ENCODE results near the gene TP73. TPM values are rescaled to one million over a fixed set of nuclear protein-coding genes. Genes with fewer than 3 reads are reported as not detected.
A peak's percentile ranks its signal among the peaks of the same experiment; 100 is the strongest.

Gene TP73
- total RNA-seq, 2 donors from 2014 or later, result 0.06 TPM; not detected in 1

- peak in 1 of 2 donors; percentile 5 for ATAC-seq
- no peak for DNase-seq
- intact Hi-C loops (cut with DNase I), result no loop called here
These were observed 110.5 kb downstream of the TP73 start for GRCh38 chr1:3762873-3763228.

GRCh38 chr1:3763351-3764125, 111.2 kb downstream of the TP73 start:
- intact Hi-C loops (cut with DNase I), result no loop called here
- DNase-seq (no peak), ATAC-seq (no peak)

- intact Hi-C loops (cut with DNase I), result no loop called here
- no peak for ATAC-seq
- DNase-seq, result no peak
These were observed 115.1 kb downstream of the TP73 start for GRCh38 chr1:3767328-3767925.

DNA sequence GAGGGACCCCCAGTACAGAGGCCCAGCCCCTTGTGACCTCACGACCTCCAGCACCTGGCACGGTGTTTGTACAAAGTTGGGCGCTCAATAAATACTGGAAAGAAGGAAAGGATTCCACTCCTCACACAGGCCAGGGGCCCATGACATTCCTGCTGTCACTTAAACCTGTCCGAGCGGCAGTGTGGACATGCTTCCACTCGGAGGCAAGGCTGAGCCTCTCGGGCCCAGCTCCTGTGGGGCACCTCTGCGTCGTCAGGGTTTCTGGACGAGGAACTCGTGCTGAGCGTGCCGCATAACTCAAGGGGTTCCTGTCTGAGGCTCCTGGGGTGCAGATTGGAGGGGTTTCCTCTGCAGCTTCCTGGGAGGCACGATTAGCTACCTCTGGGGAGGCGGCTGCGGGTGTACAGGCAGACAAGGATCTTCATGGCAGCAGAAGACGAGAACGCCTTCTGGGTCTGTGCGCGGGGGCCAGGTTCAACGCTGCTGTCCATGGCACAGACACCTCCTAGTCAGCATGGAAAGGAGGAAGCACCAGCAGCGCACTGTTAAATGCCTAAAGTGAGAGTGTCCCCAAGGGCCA, 116.6 kb downstream of the TP73 start:
- ATAC-seq (no peak), DNase-seq (no peak)
- intact Hi-C loops (cut with DNase I), result no loop called here

GRCh38 chr1:3770047-3770765, 117.9 kb downstream of the TP73 start:
- DNase-seq, result no peak
- intact Hi-C loops (cut with DNase I), result no loop called here
- no peak for ATAC-seq

DNA sequence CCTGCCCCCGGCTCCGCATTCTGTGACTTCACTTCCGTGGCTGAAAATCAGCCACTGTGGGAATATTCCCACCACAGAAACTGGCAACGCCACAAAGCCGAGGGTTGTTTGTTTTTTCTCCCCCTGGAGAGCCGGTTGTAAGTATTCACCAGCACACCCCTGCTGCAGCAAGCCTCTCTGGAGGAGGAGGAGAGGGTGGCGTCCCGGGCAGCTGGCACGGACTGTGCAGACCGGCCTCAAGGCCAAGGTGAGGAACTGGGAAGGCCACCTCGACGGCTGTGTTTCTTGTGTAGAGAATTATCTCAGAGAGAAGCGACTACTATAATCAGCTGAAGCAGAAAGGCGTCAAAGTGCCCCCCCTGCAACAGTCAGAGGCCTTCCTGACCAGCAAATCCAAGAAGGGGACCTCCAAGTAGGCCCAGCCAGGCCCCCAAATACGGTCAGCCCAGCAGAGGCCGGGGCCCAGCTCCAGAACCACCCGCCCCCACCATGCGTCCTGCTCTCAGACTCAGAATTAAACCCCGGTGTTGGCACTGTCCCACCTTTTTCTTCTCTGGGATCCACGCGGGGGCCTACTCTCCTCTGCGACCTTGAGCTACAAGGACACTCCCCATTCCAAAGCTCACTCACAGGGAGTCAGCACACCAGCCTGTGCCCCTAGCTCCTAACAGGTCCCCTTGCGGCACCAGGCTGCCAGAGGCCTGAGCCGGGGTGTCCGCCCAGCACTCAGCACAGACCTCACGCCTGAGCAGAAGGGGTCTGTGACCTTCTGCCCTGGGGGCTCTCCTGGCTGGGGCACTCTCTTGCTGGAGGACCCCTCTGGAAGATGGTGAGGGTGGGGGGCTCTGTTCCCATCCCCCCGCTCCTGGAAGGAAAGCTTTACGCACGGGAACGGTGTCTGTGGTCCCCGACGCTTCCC, 119.1 kb downstream of the TP73 start:
- intact Hi-C loops (cut with DNase I), result no loop called here
- DNase-seq (no peak), ATAC-seq (peak in 1 of 2 donors; percentile 4)

DNA sequence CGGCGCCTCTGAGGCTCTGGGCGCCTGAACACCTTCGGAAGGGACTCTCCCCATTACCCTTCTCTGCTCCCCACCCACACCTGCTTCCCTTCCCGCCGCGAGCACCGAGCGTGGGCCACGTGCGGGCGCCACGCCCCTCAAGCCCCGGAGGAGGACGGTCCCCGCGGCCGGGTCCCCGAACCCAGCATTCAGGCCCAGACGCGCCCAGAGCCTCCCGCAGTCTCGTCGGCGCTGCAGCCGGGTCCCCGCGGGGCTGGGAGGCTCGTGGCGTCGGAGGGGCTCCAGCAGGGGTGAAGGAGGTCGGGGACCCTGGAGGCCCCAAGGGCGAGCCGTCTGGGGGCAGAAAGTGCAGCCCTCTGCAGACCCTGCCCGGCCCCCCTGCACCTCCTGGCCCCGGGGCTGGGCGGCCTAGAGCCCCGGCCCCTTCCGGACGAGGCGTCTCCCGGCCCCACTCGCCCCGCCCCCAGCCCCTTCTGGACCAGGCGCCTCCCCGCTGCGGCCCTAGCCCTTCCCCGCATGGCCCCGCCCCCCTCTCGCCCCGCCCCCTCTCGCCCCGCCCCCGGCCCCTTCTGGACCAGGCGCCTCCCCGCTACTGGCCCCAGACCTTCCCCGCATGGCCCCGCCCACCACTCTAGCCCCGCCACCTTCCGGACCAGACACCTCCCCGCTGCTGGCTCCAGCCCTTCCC, 119.9 kb downstream of the TP73 start:
- intact Hi-C loops (cut with DNase I), result no loop called here
- ATAC-seq (peak; percentile 86), DNase-seq (peak; percentile 93)

DNA sequence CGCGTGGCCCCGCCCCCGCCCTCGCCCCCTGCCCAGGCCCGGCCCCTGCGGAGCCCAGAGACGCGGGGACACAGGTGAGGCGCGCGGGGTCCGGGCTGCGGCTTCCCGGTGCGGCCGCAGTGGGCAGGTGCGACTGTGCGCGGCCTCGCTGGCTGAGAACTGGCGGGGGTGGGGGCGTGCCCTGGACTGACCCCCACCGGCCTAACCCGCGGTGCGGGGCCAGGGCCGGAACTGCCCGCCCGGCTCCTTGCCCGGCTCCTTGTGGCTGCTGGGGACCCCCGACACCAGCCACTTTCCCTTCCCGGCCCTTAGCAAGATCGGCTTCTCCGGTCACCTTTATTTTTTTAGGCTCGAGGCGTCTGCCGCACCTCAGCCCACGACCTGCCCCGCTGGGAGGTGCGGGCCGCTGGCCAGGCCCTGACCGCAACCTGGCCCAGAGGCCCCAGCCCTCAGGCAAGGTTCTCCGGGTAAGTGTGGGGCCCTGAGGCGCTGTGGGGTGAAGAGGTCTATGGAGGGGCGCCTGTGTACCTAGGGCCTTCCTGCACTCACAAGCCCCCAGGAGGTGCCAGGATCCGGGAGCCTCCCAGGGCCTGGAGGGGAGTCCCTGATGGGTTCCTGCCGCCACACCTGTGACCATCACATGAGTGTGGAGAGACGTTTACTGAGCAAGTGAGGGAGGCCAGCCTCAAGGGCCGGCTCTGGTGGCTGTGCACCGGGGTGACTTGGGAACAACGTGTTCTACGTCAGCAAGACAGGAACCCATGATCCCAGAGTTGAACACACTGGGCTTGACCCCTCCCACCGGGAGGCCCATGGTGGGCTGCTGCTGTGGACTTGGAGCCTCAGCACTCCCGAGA, 120.6 kb downstream of the TP73 start, which contains the start of gene SMIM1:
Gene SMIM1, plus strand, starts transcription at position 35 of the 857 bp plus-strand sequence. CDS start 2,625 bp downstream, outside the sequence.
- peak; percentile 0 to 1 for ATAC-seq
- intact Hi-C loops (cut with DNase I), result no loop called here
- no peak for DNase-seq

DNA sequence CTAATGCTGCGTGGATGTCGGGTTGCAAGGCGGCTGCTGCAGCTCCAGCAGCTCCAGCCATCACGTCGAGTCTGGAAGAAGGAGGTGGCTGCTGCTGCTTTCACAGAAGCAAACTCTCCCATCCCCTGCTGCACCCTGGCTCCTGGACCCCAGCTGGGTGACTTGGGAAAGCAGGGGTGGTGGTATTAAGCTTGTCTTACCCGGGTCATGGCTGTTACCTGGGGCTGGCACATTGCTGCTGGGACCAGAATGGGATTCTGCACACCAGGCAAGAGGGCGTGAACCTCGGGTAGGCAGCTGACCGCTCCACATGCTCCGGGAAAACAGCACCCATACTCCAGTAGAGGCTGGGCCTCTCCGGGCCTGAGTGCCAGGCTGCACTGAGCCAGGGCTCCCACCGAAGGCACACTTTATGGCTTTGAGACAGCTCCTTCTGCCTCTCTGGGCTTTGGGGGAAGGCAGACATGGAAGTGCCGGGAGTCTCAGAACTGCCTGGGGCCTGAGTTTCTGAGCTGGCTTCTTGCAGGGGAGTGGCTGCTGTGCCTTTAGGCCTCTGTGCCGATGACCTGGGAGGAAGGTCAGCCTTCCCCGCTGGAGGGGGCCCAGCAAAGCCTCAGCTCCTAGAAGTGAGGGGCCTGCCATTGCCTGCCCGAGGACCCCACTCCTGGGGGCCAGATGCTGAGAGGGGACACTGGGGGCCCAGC, 121.4 kb downstream of the TP73 start:
- DNase-seq (no peak), ATAC-seq (no peak)
- intact Hi-C loops (cut with DNase I), result no loop called here

DNA sequence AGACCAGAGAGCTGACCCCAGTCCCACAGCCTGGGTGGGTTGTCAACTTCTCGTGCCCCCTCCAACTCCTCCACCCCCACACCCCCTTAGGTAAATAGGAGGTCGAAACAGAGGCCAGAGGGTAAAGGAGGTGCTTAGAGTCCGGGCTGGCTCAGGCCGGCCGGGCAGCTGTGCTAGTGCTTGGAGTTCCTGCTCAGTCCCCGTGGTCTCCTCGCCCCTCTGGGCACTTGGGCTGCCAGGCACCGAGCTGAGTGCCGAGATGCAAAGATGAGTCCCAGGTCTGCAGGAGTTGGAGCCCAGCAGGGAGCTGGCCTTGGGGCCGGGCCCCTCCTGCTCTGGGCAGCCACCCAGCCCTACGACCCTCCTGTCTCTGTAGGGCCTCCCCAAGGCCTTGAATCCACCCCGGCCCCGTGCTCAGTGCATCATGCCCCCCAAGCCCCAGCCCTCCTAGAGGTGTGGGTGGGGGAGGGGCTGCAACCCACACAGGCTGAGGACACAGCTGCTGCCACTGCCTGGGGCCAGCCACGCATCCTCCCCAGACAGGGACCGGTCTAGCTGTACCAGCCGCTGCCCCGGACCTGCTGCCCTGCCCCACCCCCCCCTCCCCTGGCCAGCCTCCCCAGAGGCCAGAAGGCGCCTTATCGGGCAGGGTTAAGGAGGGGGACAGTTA, 122.1 kb downstream of the TP73 start:
- ATAC-seq (no peak), DNase-seq (no peak)

GRCh38 chr1:3774946-3775489, 122.7 kb downstream of the TP73 start:
- ATAC-seq, result peak in 1 of 2 donors; percentile 4
- no peak for DNase-seq
- intact Hi-C loops (cut with DNase I), result no loop called here

More for the DNA sequence above, 122.1 kb downstream of the TP73 start:
- intact Hi-C loops (cut with DNase I), result no loop called here

DNA sequence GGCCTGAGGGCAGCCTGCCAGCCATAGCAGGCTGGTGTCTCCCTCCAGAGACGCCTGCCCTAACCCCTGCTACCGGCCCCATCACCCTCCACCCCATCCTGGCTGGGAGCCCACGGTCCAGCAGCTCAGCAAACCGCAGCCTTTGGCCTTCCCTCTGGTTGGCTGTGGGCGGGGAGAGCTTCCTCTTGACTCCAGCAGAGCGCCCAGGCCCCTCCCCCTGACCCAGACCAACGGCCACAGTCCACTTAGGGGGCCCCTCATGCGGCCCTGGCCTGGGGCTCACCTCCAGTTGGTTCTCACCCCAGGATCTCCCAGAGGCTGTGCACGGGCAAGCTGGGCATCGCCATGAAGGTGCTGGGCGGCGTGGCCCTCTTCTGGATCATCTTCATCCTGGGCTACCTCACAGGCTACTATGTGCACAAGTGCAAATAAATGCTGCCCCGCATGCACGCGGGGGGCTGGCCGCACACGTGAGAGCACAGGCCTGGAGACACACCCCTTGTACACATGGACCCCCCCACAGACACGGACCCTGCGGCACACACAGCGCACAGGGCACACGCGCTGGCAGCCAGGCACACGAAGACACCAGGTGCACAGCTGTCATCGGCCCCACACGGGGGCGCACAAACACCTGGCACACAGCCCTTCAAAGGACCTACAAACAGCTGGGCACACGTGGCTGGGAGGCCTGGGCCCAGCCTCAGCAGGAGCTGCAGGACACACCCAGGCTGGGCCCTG, 123.3 kb downstream of the TP73 start:
- intact Hi-C loops (cut with DNase I), result no loop called here
- ATAC-seq (peak in 1 of 2 donors; percentile 20), DNase-seq (peak; percentile 73)

- no peak for ATAC-seq
- DNase-seq, result no peak
- intact Hi-C loops (cut with DNase I), result no loop called here
These were observed 124.1 kb downstream of the TP73 start for GRCh38 chr1:3776231-3776961.

DNA sequence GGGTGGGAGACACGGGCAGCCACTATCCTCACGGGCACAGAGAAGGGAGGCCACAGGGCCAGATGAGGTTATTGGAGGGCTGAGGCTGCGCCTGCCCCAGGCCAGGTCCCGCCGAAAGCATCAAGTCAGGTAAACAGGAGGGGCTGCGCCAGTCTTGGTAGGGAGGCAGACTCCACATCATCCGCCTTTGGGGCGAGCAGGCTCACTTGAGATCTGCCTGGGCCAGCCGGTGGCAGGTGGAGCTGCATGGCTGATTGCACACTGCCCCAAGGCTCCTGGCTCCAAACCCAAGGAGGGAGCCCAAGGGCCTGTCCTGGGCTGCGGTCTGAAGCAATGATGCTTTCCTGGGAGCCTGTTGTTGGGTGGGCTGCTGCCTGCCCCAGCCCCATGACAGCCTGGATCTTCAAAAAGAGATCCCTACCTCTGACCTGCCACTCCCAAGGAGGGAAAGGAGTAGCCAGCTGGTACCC, 124.8 kb downstream of the TP73 start:
- ATAC-seq, result no peak
- intact Hi-C loops (cut with DNase I), result no loop called here
- DNase-seq, result no peak

Measured in left cardiac atrium (tissue), 4 donors.